ENCODE data around the gene IDS.
"Not testable (repeated sequence)": the region's sequence is repeated elsewhere in the genome, so short reads cannot be mapped to it uniquely, and the experiment has no call there.

DNA sequence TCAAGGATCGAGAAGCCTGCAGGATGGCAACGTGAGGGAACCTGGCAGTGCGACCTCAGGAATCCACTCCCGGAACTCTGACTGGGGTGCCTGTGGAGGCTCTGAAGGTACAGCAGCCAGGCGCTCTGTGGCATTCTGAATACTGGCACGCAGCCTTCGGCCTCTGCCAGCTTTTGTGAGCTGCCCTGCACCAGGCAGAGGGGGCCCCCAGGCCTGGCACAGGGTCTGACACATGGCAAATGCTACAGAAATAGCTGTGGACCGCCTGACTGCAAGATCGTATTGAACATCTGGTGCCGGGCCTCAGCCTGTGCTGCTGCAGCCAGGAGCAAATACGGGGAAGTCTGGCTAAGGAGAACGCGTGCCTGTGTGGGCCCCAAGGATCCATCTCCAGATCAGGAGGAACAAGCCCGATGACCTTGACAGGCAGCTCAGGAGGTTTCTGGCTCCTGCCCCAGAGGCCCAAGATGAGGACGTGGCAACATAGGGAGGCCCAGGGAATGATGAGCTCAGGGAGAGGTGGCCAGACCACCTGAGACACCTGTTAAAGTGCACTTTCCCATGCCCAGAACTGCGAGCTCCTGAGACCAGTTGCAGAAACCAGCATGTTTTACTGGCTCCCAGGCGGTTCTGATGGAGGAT is 16.6 kb downstream of the IDS start:
- TF ChIP-seq, protein P1, sequence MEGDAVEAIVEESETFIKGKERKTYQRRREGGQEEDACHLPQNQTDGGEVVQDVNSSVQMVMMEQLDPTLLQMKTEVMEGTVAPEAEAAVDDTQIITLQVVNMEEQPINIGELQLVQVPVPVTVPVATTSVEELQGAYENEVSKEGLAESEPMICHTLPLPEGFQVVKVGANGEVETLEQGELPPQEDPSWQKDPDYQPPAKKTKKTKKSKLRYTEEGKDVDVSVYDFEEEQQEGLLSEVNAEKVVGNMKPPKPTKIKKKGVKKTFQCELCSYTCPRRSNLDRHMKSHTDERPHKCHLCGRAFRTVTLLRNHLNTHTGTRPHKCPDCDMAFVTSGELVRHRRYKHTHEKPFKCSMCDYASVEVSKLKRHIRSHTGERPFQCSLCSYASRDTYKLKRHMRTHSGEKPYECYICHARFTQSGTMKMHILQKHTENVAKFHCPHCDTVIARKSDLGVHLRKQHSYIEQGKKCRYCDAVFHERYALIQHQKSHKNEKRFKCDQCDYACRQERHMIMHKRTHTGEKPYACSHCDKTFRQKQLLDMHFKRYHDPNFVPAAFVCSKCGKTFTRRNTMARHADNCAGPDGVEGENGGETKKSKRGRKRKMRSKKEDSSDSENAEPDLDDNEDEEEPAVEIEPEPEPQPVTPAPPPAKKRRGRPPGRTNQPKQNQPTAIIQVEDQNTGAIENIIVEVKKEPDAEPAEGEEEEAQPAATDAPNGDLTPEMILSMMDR (conservative IDR thresholded peaks at IDR 0.05 in 1 of 2, IDR thresholded peaks at IDR 0.05 in 1 of 2; ENCODE audit: low read depth in 1 of 2, low read length in 2 of 2): not testable (repeated sequence)
- TF ChIP-seq EZH2 (IDR thresholded peaks at IDR 0.05; ENCODE audit: low read length, missing control alignments): not testable (repeated sequence)
